ENCODE results near the gene DISP3. TPM values are rescaled to one million over a fixed set of nuclear protein-coding genes. Genes with fewer than 3 reads are reported as not detected.
A peak's percentile ranks its signal among the peaks of the same experiment; 100 is the strongest.

DISP3 gene
- total and polyA plus RNA-seq, 2 experiments from 2014 or later: not detected

DNA sequence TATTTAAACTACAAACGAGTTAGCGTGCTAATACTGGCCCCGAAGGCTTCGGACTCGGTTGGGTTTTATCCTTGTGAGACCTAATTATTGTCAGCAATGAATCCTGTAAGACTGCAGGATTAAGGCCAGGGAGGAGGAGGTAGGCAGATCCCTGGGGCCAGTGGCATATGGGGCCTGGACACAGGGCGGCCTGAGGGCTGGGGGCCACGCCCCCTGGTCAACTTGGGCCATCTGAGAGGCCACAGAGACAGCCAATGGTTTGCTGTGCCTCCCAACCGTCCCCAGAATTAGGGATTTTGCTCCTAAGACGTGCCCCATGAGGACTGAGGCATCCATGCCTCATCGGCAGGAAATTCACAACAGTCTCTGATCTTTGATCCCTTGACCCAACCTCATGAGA, 31.1 kb upstream of the DISP3 start:
- 41 to 44% methylated on average over 10 of the region's 10 CpGs for WGBS, 2 experiments (ENCODE audit: low coverage in 1 of 2, low lambda C conversion rate in 2 of 2, missing lambda C conversion rate in 2 of 2)
- H2AFZ ChIP-seq: no peak overlapping the region

GRCh38 chr1:11448373-11449099, 30.4 kb upstream of the DISP3 start:
- DNase-seq: peak; percentile 6
- TF ChIP-seq EZH2phosphoT487 (IDR thresholded peaks at IDR 0.05; ENCODE audit: insufficient read depth, low read depth): no peak
- no peak for TF ChIP-seq EZH2 (IDR thresholded peaks at IDR 0.05; ENCODE audit: insufficient read depth, poor library complexity, severe bottlenecking)
- Histone ChIP-seq H3K36me3 (ENCODE audit: low read depth) (no peaks in the 10 kb centered on the region), H3K9me3 (ENCODE audit: low read depth) (no peaks in the 10 kb centered on the region), H3K9ac (no peak overlapping the region), H4K20me1 (ENCODE audit: insufficient read depth) (no peaks in the 10 kb centered on the region), H3K4me3 (no peak overlapping the region), H3K27me3 (replicated peaks; ENCODE audit: insufficient read depth) (no peaks in the 10 kb centered on the region; the same call in 1 of the 2 replicates), H3K4me1 (ENCODE audit: insufficient read depth) (no peaks in the 10 kb centered on the region), H3F3A (ENCODE audit: insufficient read depth) (no peaks in the 10 kb centered on the region), H3K27ac (no peak overlapping the region), H3K4me2 (ENCODE audit: unreplicated experiment) (no peak overlapping the region), H2AFZ (no peak overlapping the region), H3K79me2 (ENCODE audit: insufficient read depth) (no peaks in the 10 kb centered on the region), H3K9me2 (ENCODE audit: insufficient read depth) (no peaks in the 10 kb centered on the region)
- in situ Hi-C loops (cut with MboI): no loop called here
- WGBS, 2 experiments (ENCODE audit: low coverage in 1 of 2, low lambda C conversion rate in 2 of 2, missing lambda C conversion rate in 2 of 2): 44 to 47% methylated on average over 20 of the region's 20 CpGs

More for the DNA sequence above, 31.1 kb upstream of the DISP3 start:
- no peaks in the 10 kb centered on the region for H3K9me3 ChIP-seq (ENCODE audit: low read depth)
- no peak for TF ChIP-seq EZH2 (IDR thresholded peaks at IDR 0.05; ENCODE audit: insufficient read depth, poor library complexity, severe bottlenecking)
- no peak for TF ChIP-seq EZH2phosphoT487 (IDR thresholded peaks at IDR 0.05; ENCODE audit: insufficient read depth, low read depth)
- in situ Hi-C loops (cut with MboI): no loop called here
- no peaks in the 10 kb centered on the region for H3F3A ChIP-seq (ENCODE audit: insufficient read depth)
- peaks cover 3% of the 10 kb centered on the region; the same call in 1 of the 2 replicates for H3K27me3 ChIP-seq (replicated peaks; ENCODE audit: insufficient read depth)
- H3K4me1 ChIP-seq (ENCODE audit: insufficient read depth): no peaks in the 10 kb centered on the region
- H4K20me1 ChIP-seq (ENCODE audit: insufficient read depth): no peaks in the 10 kb centered on the region
- no peak overlapping the region for H3K9ac ChIP-seq
- no peak for DNase-seq
- no peak overlapping the region for H3K27ac ChIP-seq
- no peaks in the 10 kb centered on the region for H3K9me2 ChIP-seq (ENCODE audit: insufficient read depth)
- H3K36me3 ChIP-seq (ENCODE audit: low read depth): no peaks in the 10 kb centered on the region
- no peak overlapping the region for H3K4me2 ChIP-seq (ENCODE audit: unreplicated experiment)
- H3K79me2 ChIP-seq (ENCODE audit: insufficient read depth): no peaks in the 10 kb centered on the region
- no peak overlapping the region for H3K4me3 ChIP-seq

- Histone ChIP-seq H3K36me3 (ENCODE audit: low read depth) (no peaks in the 10 kb centered on the region), H3K4me2 (ENCODE audit: unreplicated experiment) (no peak overlapping the region), H3K4me1 (ENCODE audit: insufficient read depth) (no peaks in the 10 kb centered on the region), H3K27ac (no peak overlapping the region), H3K79me2 (ENCODE audit: insufficient read depth) (no peaks in the 10 kb centered on the region), H3K4me3 (no peak overlapping the region), H3K9me3 (ENCODE audit: low read depth) (no peaks in the 10 kb centered on the region), H3F3A (ENCODE audit: insufficient read depth) (no peaks in the 10 kb centered on the region), H3K9me2 (ENCODE audit: insufficient read depth) (no peaks in the 10 kb centered on the region), H3K27me3 (replicated peaks; ENCODE audit: insufficient read depth) (no peaks in the 10 kb centered on the region; the same call in 1 of the 2 replicates), H4K20me1 (ENCODE audit: insufficient read depth) (no peaks in the 10 kb centered on the region), H3K9ac (no peak overlapping the region), H2AFZ (no peak overlapping the region)
- in situ Hi-C loops (cut with MboI): no loop called here
- 50 to 52% methylated on average over 11 of the region's 11 CpGs for WGBS, 2 experiments (ENCODE audit: low coverage in 1 of 2, low lambda C conversion rate in 2 of 2, missing lambda C conversion rate in 2 of 2)
- TF ChIP-seq EZH2phosphoT487 (IDR thresholded peaks at IDR 0.05; ENCODE audit: insufficient read depth, low read depth): no peak
- TF ChIP-seq EZH2 (IDR thresholded peaks at IDR 0.05; ENCODE audit: insufficient read depth, poor library complexity, severe bottlenecking): no peak
- no peak for DNase-seq
These were observed 29.9 kb upstream of the DISP3 start for GRCh38 chr1:11449100-11449403.

DNA sequence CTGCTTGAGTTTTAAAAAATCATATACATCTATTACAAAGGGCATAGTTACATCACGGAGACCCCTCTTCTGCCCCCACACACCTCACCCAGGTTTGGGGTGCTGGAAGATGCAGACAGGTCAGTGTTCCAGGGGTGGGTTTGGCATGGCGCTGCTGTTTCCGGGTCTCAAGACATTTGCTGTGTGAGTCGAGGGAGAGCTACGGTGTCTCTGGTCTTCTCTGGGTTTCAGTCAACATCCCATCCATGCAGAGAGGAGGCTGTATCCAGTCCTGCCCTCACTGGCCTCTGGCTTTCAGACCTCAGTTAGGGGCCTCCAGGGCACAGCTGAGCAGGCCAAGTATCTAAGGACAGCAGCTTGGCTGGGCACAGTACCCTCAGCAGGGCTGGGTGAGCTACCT, 28.6 kb upstream of the DISP3 start:
- Histone ChIP-seq H3K9ac (no peak overlapping the region), H3K27ac (no peak overlapping the region), H3K27me3 (replicated peaks; ENCODE audit: insufficient read depth) (no peaks in the 10 kb centered on the region; the same call in 1 of the 2 replicates), H3K4me3 (no peak overlapping the region), H4K20me1 (ENCODE audit: insufficient read depth) (no peaks in the 10 kb centered on the region), H3F3A (ENCODE audit: insufficient read depth) (no peaks in the 10 kb centered on the region), H3K9me2 (ENCODE audit: insufficient read depth) (no peaks in the 10 kb centered on the region), H3K4me2 (ENCODE audit: unreplicated experiment) (no peak overlapping the region), H3K36me3 (ENCODE audit: low read depth) (no peaks in the 10 kb centered on the region), H3K9me3 (ENCODE audit: low read depth) (no peaks in the 10 kb centered on the region), H3K79me2 (ENCODE audit: insufficient read depth) (no peaks in the 10 kb centered on the region), H2AFZ (no peak overlapping the region), H3K4me1 (ENCODE audit: insufficient read depth) (no peaks in the 10 kb centered on the region)
- no peak for TF ChIP-seq EZH2phosphoT487 (IDR thresholded peaks at IDR 0.05; ENCODE audit: insufficient read depth, low read depth)
- no peak for TF ChIP-seq EZH2 (IDR thresholded peaks at IDR 0.05; ENCODE audit: insufficient read depth, poor library complexity, severe bottlenecking)
- in situ Hi-C loops (cut with MboI): no loop called here
- 41 to 53% methylated on average over 5 of the region's 5 CpGs for WGBS, 2 experiments (ENCODE audit: low coverage in 1 of 2, low lambda C conversion rate in 2 of 2, missing lambda C conversion rate in 2 of 2)
- no peak for DNase-seq

All from GM23248 (cell line).